Neural progenitor cell (in vitro differentiated cells): ENCODE results near the gene CYP3A4.

Experiments
- EZH2 ChIP-seq: fragments of 200-600 bp; sonication (generic); IDR thresholded peaks from 2 replicates; pipeline ENCODE4 v1.6.1; 2017; ENCODE audit warnings: antibody characterized with exemption, mild to moderate bottlenecking, moderate library complexity
- EZH2phosphoT487 ChIP-seq: fragments of 200-600 bp; sonication (generic); IDR thresholded peaks from 2 replicates; pipeline ENCODE4 v1.6.1; 2017; ENCODE audit warnings: antibody characterized with exemption
- TF ChIP-seq, protein P1 (sequence below): fragments of 200-600 bp; sonication (generic); IDR thresholded peaks from 2 replicates; pipeline ENCODE4 v1.5.1; 2017; ENCODE audit warnings: antibody characterized with exemption, mild to moderate bottlenecking

DNA sequence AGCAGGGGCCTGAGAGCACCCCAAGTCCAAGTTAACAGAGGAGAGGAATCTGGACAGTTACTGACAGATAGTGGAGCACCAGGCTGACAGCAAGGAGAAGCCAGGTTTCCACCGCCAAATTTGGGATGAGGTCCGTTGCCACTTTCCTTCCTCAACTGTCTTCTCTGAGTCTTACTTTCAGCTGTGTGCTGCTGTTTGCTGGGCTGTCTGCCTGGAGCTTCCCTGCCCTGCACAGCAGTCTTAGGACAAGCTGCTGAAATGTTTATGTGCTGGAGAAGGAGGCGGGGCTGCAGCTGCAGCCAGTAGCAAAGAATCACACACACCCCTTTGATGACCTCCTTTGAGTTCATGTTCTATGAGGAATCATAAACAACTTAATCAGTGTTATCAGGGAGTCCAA is 31.6 kb downstream of the CYP3A4 start:
- TF ChIP-seq, protein P1, sequence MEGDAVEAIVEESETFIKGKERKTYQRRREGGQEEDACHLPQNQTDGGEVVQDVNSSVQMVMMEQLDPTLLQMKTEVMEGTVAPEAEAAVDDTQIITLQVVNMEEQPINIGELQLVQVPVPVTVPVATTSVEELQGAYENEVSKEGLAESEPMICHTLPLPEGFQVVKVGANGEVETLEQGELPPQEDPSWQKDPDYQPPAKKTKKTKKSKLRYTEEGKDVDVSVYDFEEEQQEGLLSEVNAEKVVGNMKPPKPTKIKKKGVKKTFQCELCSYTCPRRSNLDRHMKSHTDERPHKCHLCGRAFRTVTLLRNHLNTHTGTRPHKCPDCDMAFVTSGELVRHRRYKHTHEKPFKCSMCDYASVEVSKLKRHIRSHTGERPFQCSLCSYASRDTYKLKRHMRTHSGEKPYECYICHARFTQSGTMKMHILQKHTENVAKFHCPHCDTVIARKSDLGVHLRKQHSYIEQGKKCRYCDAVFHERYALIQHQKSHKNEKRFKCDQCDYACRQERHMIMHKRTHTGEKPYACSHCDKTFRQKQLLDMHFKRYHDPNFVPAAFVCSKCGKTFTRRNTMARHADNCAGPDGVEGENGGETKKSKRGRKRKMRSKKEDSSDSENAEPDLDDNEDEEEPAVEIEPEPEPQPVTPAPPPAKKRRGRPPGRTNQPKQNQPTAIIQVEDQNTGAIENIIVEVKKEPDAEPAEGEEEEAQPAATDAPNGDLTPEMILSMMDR, result no peak
- TF ChIP-seq EZH2 (no peak), EZH2phosphoT487 (no peak)
